Ovary (tissue), 9 donors: ENCODE data around the gene TMEM69. TPM values are rescaled to one million over a fixed set of nuclear protein-coding genes. Genes with fewer than 3 reads are reported as not detected.
"Not testable (repeated sequence)": the region's sequence is repeated elsewhere in the genome, so short reads cannot be mapped to it uniquely, and the experiment has no call there.

Source experiments
- DNase-seq, 5 donors: peaks; one replicate each; pipeline ENCODE4 v3.0.0-alpha.2; 2019 to 2020
- H3K27ac ChIP-seq, 2 donors: fragments of 200-600 bp; one replicate each; pipeline versions ENCODE4 v1.5.1 to v1.8.0; 2019 to 2022
- H3K27me3 ChIP-seq: fragments of 200-600 bp; one replicate; pipeline ENCODE4 v1.8.0; 2022
- H3K36me3 ChIP-seq: fragments of 200-600 bp; sonication (generic); one replicate; pipeline ENCODE4 v1.5.1; 2019
- H3K4me1 ChIP-seq: one replicate; pipeline ENCODE4 v1.8.1; 2013; ENCODE audit warnings: mild to moderate bottlenecking, moderate library complexity; ENCODE audit not compliant: insufficient read depth
- H3K4me3 ChIP-seq: fragments of 200-600 bp; sonication (generic); one replicate; pipeline ENCODE4 v1.5.1; 2017
- H3K9me3 ChIP-seq, 2 donors: fragments of 200-600 bp in 1 of 2; sonication (generic) in 1 of 2; one replicate each; pipeline versions ENCODE4 v1.5.1 to v1.8.1; 2013 to 2019; ENCODE audit warnings: mild to moderate bottlenecking in 1 of 2, moderate library complexity in 1 of 2
- CTCF ChIP-seq, 3 donors: fragments of 450-650 bp in 2 of 3; fragments of 200-600 bp in 1 of 3; IDR thresholded peaks; one replicate each; pipeline versions ENCODE4 v1.5.1 to v1.8.0; 2016 to 2022; ENCODE audit warnings: antibody characterized with exemption in 3 of 3, mild to moderate bottlenecking in 1 of 3
- EP300 ChIP-seq: sonication (generic); formaldehyde crosslinking; IDR thresholded peaks from one replicate; pipeline ENCODE4 v1.6.1; 2017; ENCODE audit warnings: antibody characterized with exemption
- POLR2A ChIP-seq: fragments of 450-650 bp; IDR thresholded peaks from one replicate; pipeline ENCODE4 v1.6.1; 2017; ENCODE audit warnings: antibody characterized with exemption, mild to moderate bottlenecking, moderate library complexity
- WGBS, 3 donors: extraction: QIAGEN DNeasy Blood & Tissue Kit in 1 of 3; methylation state at CpG; one replicate each; pipeline versions ENCODE4 v1.1.5 to v1.1.7; 2013 to 2017; 5-methylcytosine and 5-hydroxymethylcytosine counted together
- intact Hi-C, 4 donors: fragments of 100-400 bp; cut with DNase I; formaldehyde crosslinking; loops; one replicate each; pipeline versions ENCODE4 v1.11.0 to v1.15.1; 2022 to 2023
- polyA plus RNA-seq, 2 donors: library from polyadenylated mRNA; stranded (reverse); fragments of 200-250 nt in 1 of 2; fragments of 350-450 nt in 1 of 2; fragmentation: Illumina TruSeq in 1 of 2; extraction: RNeasy Lipid Tissue Mini Kit (QIAGEN cat#74804) in 1 of 2; gene quantifications; one replicate each; pipeline ENCODE4 v1.2.3, GENCODE V29; 2013 to 2014
- total RNA-seq, 7 donors: library from RNA; depleted of rRNA in 2 of 7; stranded (reverse); fragments of >200 nt in 2 of 7; fragmentation: NEBNext Ultra II Directional in 3 of 7; extraction: Animal tissue kit (Norgen Biotek cat#: 25700) in 3 of 7; gene quantifications; one replicate each; pipeline versions ENCODE4 v1.1.0 to v1.2.4, GENCODE V29; 2016 to 2023
- donor health status: DM: no; HTN: no; CAD: no; lungs with moderate emphysema.
- donor health status: DM: no; HTN: no; CAD: no.
- donor health status: Bipolar disorder and iron deficiency.
- donor health status: DM: yes; HTN: yes; CAD: no.
- donor health status: DM: no; HTN: no; CAD: no.
- donor health status: DM: yes; HTN: yes; CAD: no.

Gene TMEM69
- total and polyA plus RNA-seq, 9 donors = 16.1 to 35.5 (median 19.4) TPM

GRCh38 chr1:45721207-45721606 lies 33.2 kb downstream of the TMEM69 start:
- intact Hi-C loops = no loop called here
- no peak for DNase-seq
- no peaks in the 10 kb centered on the region for H3K27me3 ChIP-seq
- no peak overlapping the region for H3K4me3 ChIP-seq
- no peak for TF ChIP-seq POLR2A
- TF ChIP-seq CTCF (IDR thresholded peaks at IDR 0.05) = no peak
- no peak for TF ChIP-seq EP300
- no peaks in the 10 kb centered on the region for H3K4me1 ChIP-seq
- 26 to 45% (median 38%) methylated on average over 1 of the region's 1 CpG for WGBS, 3 donors
- H3K36me3 ChIP-seq = no peaks in the 10 kb centered on the region
- no peak overlapping the region for H3K27ac ChIP-seq
- H3K9me3 ChIP-seq = no peaks in the 10 kb centered on the region

GRCh38 chr1:45722809-45723208 lies 34.8 kb downstream of the TMEM69 start:
- intact Hi-C loops = no loop called here
- DNase-seq = no peak
- Histone ChIP-seq H3K27ac (no peak overlapping the region), H3K4me3 (no peak overlapping the region), H3K4me1 (no peaks in the 10 kb centered on the region), H3K9me3 (no peaks in the 10 kb centered on the region), H3K36me3 (no peaks in the 10 kb centered on the region), H3K27me3 (no peaks in the 10 kb centered on the region)
- WGBS, 3 donors = 96 to 99% (median 97%) methylated on average over 3 of the region's 3 CpGs
- TF ChIP-seq CTCF (IDR thresholded peaks at IDR 0.05) (no peak), EP300 (no peak), POLR2A (no peak)

- H3K4me3 ChIP-seq = no peak overlapping the region
- TF ChIP-seq EP300 (no peak), POLR2A (no peak), CTCF (IDR thresholded peaks at IDR 0.05) (no peak)
- no peaks in the 10 kb centered on the region for H3K9me3 ChIP-seq
- no peak overlapping the region for H3K27ac ChIP-seq
- intact Hi-C loops = no loop called here
- H3K27me3 ChIP-seq = no peaks in the 10 kb centered on the region
- no peak for DNase-seq
- H3K4me1 ChIP-seq = no peaks in the 10 kb centered on the region
- H3K36me3 ChIP-seq = no peaks in the 10 kb centered on the region
Measured at GRCh38 chr1:45723248-45723930, 35.4 kb downstream of the TMEM69 start.

GRCh38 chr1:45726007-45726406 lies 38.0 kb downstream of the TMEM69 start:
- H3K4me3 ChIP-seq, DNase-seq, H3K4me1 ChIP-seq, H3K27me3 ChIP-seq, H3K36me3 ChIP-seq, H3K27ac ChIP-seq, H3K9me3 ChIP-seq, intact Hi-C loops: not testable (repeated sequence)
- 97 to 99% (median 98%) methylated on average over 9 of the region's 9 CpGs for WGBS, 3 donors

- H3K27ac ChIP-seq = no peak overlapping the region
- 71 to 75% (median 74%) methylated on average over 3 of the region's 3 CpGs for WGBS, 3 donors
- intact Hi-C loops = no loop called here
Measured at GRCh38 chr1:45730075-45730779, 42.2 kb downstream of the TMEM69 start.

More at GRCh38 chr1:45730075-45730779, 42.2 kb downstream of the TMEM69 start:
- TF ChIP-seq POLR2A (no peak), CTCF (IDR thresholded peaks at IDR 0.05) (no peak), EP300 (no peak)
- no peak overlapping the region for H3K4me3 ChIP-seq
- DNase-seq = no peak
- H3K36me3 ChIP-seq = no peaks in the 10 kb centered on the region
- no peaks in the 10 kb centered on the region for H3K27me3 ChIP-seq
- no peaks in the 10 kb centered on the region for H3K9me3 ChIP-seq
- no peaks in the 10 kb centered on the region for H3K4me1 ChIP-seq
